GM19099 (cell line): ENCODE data around the gene TMEM131.

ENCODE experiments used
- POLR2A ChIP-seq: IDR thresholded peaks from 3 replicates; pipeline ENCODE4 v1.6.1; 2011; ENCODE audit warnings: low read depth; ENCODE audit not compliant: insufficient read length; ENCODE audit errors: extremely low read depth

The TMEM131 gene

DNA sequence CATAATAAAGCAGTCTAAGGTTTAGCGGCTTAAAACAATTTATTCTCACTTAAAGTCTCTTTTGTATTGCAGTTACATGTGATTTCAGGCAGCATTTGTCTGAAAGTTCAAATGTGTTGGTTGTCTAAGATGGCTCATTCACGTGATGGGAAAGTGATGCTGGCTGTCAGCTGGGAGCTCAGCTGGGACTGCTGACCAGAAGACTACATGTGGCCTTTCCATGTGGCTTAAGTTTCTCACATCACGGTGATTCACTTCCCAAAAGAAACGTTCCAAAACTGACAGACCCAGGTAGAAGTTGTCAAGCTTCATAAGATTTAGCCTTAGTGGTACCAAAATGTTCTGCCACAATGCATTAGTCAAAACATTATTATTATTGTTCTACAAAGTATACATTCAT is 76.9 kb downstream of the TMEM131 start:
- no peak for TF ChIP-seq POLR2A

DNA sequence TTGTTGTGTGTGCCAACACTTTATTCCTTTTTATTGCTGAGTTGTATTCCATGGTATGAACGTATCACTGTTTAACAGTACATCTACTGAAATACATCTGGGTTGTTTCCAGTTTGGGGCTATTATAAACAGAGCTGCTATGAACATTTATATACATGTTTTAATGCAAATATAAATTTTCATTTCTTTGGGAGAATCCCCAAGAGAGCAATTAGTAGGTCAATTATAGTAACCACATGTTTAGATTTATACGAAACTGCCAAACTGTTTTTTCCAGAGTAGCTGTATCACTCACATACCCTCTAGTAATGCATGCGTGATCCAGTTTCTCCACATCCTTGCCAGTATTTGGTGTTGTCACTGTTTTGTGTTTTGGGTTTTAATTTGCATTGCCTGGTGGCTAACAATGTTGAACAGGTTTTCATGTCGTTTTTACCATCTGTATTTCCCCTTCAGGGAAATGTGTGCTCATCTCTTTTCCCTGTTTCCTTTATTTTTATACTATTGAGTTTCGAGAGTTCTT is 81.0 kb downstream of the TMEM131 start:
- TF ChIP-seq POLR2A = no peak

DNA sequence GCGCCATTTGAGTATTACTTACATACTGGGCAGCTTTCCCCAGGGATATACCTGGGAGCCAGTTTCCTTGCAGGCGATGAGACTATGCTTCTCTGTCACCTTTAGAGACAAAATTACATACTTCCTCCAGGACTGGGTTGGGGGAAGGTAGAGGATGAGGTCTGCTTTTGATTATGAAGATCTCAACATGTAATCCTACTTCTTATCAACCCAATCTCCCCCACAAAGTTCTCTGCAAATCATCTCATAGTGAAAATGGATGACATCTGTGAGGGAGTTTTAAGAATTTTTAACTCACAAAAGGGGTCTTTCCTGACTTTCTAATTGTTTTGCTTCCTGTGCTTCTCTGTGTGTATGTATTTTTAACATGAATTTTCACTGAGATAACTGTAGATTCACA is 81.9 kb downstream of the TMEM131 start:
- no peak for TF ChIP-seq POLR2A

DNA sequence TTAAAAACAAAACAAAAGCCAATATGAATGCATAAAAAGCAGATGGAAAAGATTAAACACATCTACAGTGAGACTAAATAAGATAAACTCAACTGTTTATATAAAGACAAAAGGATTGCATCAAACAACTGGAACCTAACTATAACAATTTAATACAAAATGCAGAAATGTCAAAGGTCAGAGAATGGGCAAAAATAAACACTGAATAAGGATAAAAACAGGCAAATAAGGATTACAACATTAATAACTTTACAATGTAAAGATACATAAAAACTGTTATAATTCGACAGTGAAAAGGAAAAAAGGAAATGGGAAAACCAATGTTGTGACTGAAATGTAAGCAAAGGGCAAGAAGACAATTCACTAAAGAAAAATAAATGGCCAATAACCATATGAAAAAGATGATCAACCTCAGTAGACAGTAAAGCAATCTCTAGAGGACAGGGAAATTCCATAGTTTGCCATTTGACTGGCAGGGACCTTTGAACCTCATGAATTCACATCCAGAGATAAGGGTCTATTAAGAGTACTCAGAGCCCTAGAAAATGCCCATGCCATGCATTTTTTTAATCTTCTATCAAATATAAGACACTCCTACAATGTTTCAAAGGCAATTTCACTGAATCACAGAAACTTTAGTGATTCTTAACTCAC is 83.7 kb downstream of the TMEM131 start:
- TF ChIP-seq POLR2A = no peak

DNA sequence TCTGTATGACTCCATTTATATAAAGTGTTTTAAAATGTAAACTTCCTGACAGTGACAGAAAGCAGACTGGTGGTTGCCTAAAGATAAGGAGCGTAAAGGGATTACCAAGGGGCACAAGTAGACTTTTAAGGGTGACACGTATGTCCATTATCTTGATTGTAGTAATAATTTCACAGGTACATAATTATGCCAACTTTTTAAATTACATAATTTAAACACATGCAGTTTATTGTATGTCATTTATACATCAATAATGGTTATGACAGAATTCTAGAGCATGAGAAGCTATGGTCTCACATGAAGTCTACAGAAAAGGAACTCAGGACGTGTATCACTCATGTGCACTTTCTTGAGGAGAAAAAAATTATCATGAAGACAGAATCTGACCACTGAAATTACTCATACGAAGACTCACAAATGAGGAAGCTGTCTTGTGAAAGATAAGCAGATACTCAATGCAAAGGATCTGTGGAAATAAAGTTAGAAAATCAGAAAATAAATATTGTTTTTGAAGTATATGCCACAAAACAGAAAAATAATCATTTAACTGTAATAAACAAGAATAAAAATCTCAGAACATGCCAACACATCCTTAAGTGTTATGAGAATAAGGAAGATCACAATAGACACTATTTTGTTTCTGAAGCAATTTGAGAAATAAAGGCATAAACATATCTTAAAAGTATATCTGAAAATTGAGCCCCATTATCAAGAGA is 84.4 kb downstream of the TMEM131 start:
- no peak for TF ChIP-seq POLR2A

DNA sequence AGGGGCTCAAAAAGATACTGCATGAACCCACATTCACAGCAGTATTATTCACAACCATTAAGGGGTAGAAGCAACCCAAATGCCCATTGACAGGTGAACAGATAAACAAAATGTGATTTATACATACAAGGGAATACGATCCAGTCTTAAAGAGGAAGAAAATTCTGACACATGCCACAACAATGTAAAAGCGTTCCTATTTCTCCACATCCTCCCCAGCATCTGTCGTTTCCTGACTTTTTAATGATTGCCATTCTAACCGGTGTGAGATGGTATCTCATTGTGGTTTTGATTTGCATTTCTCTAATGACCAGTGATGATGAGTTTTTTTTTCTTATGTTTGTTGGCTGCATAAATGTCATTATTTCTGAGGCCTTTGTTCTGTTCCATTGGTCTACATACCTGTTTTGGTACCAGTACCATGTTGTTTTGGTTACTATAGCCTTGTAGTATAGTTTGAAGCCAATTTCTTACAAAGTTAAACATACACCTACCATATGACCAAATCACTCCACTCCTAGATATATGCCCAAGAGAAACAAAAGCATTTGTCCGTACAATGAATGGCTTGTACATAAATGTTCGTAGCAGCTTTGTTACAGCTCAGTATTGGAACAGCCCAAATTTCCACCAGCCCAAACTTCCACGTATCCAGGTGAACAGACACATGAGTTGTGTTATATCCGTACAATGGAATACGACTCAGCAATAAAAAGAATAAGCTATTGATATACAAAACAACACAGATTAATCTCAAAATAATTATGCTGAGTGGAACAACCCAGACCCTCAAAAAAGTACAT is 85.1 kb downstream of the TMEM131 start:
- TF ChIP-seq POLR2A = no peak

DNA sequence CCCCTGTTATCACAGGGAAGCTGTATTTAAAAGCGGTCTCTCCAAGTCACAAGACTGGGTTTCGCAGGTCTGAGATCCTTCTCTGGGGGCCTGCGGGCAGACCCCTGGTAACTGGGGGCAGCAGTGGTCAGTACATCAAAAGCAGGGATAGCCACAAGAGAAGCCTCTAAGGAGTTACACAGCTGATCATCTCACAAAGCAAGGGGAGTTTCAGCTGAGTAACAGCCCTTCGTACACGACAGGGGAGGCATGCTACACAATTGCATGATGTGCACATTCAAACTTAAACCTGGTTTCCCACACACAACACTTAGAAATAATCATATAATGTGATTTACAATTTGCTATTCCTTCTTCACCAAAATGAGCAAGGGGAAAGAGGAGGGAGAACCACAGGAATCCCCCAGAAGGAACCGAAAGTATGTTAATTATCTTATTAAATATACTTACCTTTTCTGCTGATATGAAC is 87.5 kb downstream of the TMEM131 start:
- no peak for TF ChIP-seq POLR2A

DNA sequence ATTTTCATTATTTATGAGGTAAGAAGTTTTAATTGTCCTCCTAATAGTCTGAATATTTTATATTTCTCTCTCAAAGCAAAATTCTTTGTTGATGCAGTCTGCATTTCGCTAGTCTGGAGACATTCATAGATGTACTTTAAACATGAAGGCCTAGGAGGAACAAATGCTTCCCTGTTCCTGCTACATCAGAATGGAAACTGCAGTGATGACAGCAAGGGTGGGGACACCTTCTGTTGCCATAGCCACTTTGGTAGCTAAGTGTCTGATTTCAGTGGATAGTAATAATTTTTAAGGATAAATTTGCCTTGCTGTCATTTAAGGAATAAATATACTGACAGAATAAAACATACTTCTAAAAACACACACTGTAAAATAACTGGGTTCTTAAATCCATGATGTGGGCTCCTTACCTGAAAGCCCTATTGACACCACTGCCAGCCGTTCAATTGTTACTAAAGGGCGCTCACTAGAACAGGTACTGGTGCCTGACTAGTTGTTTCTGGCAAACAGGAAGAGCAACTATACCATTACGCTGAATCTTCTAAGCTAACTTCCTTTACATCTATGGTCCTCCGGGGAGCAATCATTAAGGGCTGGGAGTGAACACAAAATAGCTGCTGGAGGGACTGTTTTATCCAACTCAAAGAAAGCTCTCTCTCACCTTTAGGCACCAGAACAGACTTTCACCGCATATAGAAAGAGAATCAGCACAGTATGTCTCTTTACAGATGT is 88.2 kb downstream of the TMEM131 start:
- TF ChIP-seq POLR2A = no peak

DNA sequence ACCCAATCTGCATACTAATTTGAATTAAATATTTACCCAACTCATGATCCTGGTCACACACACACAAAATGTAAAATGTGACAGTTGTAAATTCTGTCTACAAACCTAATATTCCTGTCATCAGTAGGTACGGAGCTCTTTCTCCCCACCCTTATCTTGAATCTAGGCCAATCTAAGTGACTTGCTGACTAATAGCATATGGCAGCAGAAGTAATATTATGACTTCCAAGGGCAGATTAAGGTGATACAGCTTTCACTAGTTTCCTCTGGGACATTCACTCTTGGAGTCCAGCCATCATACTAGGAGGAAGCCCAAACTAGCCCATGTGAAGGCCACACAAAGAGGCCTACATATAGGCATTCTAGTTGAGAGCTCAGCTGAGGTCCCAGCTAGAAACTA is 89.4 kb downstream of the TMEM131 start:
- no peak for TF ChIP-seq POLR2A

DNA sequence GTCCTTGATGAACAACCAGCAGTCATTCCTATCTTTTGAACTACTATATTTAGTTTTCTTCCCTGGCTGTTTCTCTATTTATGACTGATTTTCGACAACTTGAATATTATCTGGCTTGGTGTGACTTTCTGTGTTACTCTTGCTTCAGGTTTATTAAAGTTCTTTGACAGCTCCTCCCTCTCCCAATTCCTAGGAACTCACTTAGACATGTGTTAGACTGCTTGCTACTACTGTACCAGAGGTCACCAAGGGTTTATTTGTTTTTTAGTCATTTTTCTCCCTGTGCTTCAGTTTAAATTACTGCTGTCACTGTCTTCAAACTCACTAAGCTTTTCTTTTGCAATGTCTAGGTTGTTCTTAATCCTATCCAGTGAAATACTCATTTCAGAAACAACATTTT is 90.5 kb downstream of the TMEM131 start:
- TF ChIP-seq POLR2A = no peak

DNA sequence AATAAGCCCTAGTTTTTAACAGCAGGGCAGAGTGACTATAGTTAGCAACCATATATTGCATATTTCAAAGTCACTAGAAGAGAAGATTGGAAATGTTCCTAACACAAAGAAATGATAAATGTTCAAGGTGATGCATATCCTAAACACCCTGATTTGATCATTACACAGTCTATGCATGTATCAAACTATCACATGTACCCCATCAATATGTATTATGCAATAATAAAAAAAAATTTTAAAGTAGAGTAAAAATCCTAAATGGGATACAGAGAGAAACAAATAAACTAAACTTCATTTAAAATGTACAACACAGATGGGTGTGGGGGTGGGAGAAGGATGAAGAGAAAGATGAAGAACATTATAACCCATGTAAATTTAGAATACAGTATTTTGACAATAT is 93.9 kb downstream of the TMEM131 start:
- TF ChIP-seq POLR2A = no peak

DNA sequence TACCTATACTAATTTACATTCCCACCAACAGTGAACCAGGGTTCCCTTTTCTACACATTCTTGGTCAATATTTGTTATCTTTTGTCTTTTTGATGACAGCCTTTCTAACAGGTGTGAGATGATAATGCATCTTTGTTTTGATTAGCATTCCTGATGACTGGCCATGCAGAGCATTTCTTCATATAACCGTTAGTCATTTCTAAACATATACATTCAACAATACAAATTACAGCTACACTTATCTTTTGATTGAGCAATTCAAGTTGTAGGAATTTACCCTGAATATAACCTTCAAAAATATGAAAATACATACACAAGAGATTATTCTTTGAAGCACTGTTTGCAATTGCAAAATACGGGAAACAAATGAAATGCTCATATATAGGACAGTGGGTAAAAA is 94.9 kb downstream of the TMEM131 start:
- no peak for TF ChIP-seq POLR2A

DNA sequence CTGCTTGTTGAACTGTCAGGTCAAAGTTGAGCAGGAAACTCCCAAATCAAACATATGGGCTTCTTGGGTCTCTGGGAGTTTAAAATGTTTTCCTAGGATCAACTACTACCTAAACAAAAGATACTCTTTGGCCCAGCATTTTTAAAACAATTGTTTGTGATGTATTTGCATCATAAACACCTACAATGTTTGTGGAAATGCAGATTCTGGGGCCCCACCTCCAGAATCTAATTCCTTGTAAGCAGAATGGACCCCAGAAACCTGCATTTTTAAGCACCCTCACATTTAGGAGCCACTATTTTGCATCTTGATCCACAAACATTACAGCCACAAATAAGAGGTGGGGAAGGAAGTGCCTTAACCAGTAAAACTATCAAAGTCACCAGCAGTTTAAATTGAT is 104.1 kb downstream of the TMEM131 start:
- no peak for TF ChIP-seq POLR2A

DNA sequence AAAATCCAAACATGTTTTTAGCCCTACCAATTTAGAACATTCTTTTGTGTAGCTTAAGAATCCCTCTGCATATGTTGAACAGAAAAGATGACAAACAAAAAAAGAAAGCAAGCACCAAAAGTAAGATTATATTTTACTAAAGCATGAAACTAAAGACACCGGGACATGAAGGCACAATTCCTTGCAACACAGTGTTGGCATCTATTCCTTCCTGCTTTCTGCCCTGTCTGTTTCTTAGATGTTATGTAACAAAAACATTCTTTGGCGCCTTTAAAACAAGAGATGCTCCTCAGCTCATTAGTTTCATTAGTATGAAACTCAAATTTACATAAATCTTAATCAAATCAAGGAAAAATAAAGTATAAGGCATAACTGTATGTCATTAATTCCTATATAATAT is 106.6 kb downstream of the TMEM131 start:
- no peak for TF ChIP-seq POLR2A

DNA sequence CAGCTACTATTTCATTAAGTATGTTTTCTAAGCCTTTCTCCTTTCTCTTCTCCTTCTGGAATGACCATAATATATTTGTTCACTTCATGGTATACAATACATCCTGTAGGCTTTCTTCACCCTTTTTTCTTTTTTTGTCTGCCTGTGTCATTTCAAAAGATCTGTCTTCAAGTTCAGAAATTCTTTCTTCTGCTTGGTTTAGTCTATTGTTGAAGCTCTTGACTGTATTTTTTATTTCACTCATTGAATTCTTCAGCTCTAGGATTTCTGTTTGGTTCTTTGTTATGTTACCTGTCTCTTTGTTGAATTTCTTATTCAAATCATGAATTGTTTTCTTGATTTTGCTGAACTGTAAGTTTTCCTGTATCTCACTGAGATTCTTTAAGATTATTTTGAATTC is 109.9 kb downstream of the TMEM131 start:
- TF ChIP-seq POLR2A = no peak
